Stimulated activated CD8-positive, alpha-beta memory T cell treated with anti-CD3 and anti-CD28 coated beads, Interleukin-15, amount 100 ng/mL, for 48 hours (primary cell): ENCODE data around the gene TTLL12.

Source experiments
- DNase-seq, 2 donors: peaks; one replicate each; pipeline ENCODE4 v3.0.0-alpha.2; 2020; ENCODE audit warnings: low read depth in 2 of 2

Gene TTLL12

GRCh38 chr22:43186272-43187170 is at the start of gene TTLL12:
TSS of gene TTLL12 (minus strand) at chr22:43187134. CDS start at chr22:43187069, 65 bp downstream.
- DNase-seq = peak; percentile 32 to 48

GRCh38 chr22:43235445-43236409 is 48.8 kb upstream of the TTLL12 start:
- no peak for DNase-seq

GRCh38 chr22:43234264-43234988 is 47.5 kb upstream of the TTLL12 start:
- no peak for DNase-seq

- DNase-seq = no peak
Observed at GRCh38 chr22:43233529-43233928, 46.6 kb upstream of the TTLL12 start.

- DNase-seq = no peak
Observed at GRCh38 chr22:43232445-43232844, 45.5 kb upstream of the TTLL12 start.

- no peak for DNase-seq
Observed at GRCh38 chr22:43231724-43232034, 44.7 kb upstream of the TTLL12 start.

GRCh38 chr22:43230971-43231723 is 44.2 kb upstream of the TTLL12 start:
- DNase-seq = peak; percentile 36 to 42

- no peak for DNase-seq
Observed at GRCh38 chr22:43230571-43230970, 43.6 kb upstream of the TTLL12 start.

- DNase-seq = no peak
Observed at GRCh38 chr22:43228863-43229262, 41.9 kb upstream of the TTLL12 start.

GRCh38 chr22:43228330-43228729 is 41.4 kb upstream of the TTLL12 start:
- no peak for DNase-seq

GRCh38 chr22:43227239-43227630 is 40.3 kb upstream of the TTLL12 start:
- no peak for DNase-seq

- DNase-seq = no peak
Observed at GRCh38 chr22:43226377-43227238, 39.7 kb upstream of the TTLL12 start.

- no peak for DNase-seq
Observed at GRCh38 chr22:43225609-43226008, 38.7 kb upstream of the TTLL12 start.

GRCh38 chr22:43222987-43223386 is 36.1 kb upstream of the TTLL12 start:
- no peak for DNase-seq

GRCh38 chr22:43222262-43222661 is 35.3 kb upstream of the TTLL12 start:
- DNase-seq = no peak

GRCh38 chr22:43220625-43221380 is 33.9 kb upstream of the TTLL12 start:
- no peak for DNase-seq

- no peak for DNase-seq
Observed at GRCh38 chr22:43218786-43219185, 31.9 kb upstream of the TTLL12 start.

GRCh38 chr22:43217285-43218030 is 30.5 kb upstream of the TTLL12 start:
- no peak for DNase-seq

- DNase-seq = no peak
Observed at GRCh38 chr22:43216738-43217137, 29.8 kb upstream of the TTLL12 start.
